ENCODE data around the gene PDE4D.
"Not testable (repeated sequence)": the region's sequence is repeated elsewhere in the genome, so short reads cannot be mapped to it uniquely, and the experiment has no call there.

Gene PDE4D

GRCh38 chr5:59798862-59799667 lies 94.5 kb downstream of the PDE4D start:
- DNase-seq, result no peak

GRCh38 chr5:59795141-59795540 lies 98.4 kb downstream of the PDE4D start:
- no peak for DNase-seq

GRCh38 chr5:59792983-59793585 lies 100.4 kb downstream of the PDE4D start:
- DNase-seq, result no peak

GRCh38 chr5:59791617-59792016 lies 101.9 kb downstream of the PDE4D start:
- no peak for DNase-seq

GRCh38 chr5:59790776-59791475 lies 102.6 kb downstream of the PDE4D start:
- DNase-seq, result no peak

GRCh38 chr5:59790376-59790775 lies 103.2 kb downstream of the PDE4D start:
- no peak for DNase-seq

- DNase-seq, result no peak
These were observed 103.6 kb downstream of the PDE4D start for GRCh38 chr5:59789894-59790293.

GRCh38 chr5:59789197-59789596 lies 104.3 kb downstream of the PDE4D start:
- no peak for DNase-seq

- DNase-seq, result no peak
These were observed 107.2 kb downstream of the PDE4D start for GRCh38 chr5:59786334-59786805.

GRCh38 chr5:59785676-59786333 lies 107.7 kb downstream of the PDE4D start:
- no peak for DNase-seq

- not testable (repeated sequence) for DNase-seq
These were observed 108.8 kb downstream of the PDE4D start for GRCh38 chr5:59784708-59785107.

- no peak for DNase-seq
These were observed 110.3 kb downstream of the PDE4D start for GRCh38 chr5:59783264-59783663.

- no peak for DNase-seq
These were observed 110.7 kb downstream of the PDE4D start for GRCh38 chr5:59782856-59783255.

- no peak for DNase-seq
These were observed 114.1 kb downstream of the PDE4D start for GRCh38 chr5:59779453-59779852.

GRCh38 chr5:59777028-59777427 lies 116.5 kb downstream of the PDE4D start:
- DNase-seq, result no peak

GRCh38 chr5:59773294-59773693 lies 120.2 kb downstream of the PDE4D start:
- DNase-seq, result no peak

GRCh38 chr5:59772757-59773156 lies 120.8 kb downstream of the PDE4D start:
- DNase-seq, result no peak

GRCh38 chr5:59772206-59772605 lies 121.3 kb downstream of the PDE4D start:
- no peak for DNase-seq

- no peak for DNase-seq
These were observed 122.6 kb downstream of the PDE4D start for GRCh38 chr5:59770953-59771352.

GRCh38 chr5:59769832-59770231 lies 123.7 kb downstream of the PDE4D start:
- DNase-seq, result no peak

- no peak for DNase-seq
These were observed 124.5 kb downstream of the PDE4D start for GRCh38 chr5:59769041-59769360.

- peak in 1 of 2 experiments; percentile 16 for DNase-seq
These were observed 125.1 kb downstream of the PDE4D start for GRCh38 chr5:59768152-59769040.
